ENCODE data around the gene SC5D. TPM values are rescaled to one million over a fixed set of nuclear protein-coding genes. Genes with fewer than 3 reads are reported as not detected.

SC5D gene
- total RNA-seq, 5 donors from 2014 or later (not counting 1 experiment from before 2014, with no cell fraction given): 19.1 to 51.3 (median 25.6) TPM

DNA sequence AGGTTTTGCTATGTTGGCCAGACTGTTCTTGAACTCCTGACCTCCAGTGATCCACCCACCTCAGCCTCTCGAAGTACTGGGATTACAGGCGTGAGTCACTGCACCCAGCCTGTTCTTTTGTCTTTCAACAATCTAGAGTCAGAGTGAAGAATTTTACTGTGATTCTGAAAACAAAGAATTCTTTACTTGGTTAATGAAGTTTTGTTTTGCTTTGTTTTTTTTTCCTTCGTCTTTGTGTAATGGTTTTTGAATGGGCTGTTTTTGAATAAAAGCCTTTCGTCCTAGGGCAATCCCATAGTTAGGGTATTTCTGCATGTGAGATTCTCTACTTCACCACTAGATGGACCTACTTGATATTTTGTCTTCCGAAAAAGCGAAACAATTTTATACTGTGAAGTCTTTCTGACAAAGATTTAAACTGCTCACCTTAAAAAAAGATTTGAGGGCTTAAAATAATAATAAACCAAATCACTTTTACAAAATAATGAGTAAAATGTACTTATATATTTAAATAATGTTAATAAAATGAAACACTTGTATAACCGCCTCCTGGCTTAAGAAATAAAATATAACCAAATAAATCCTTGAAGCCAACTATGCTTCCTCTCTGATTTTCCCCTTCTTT lies 43.4 kb upstream of the SC5D start:
- ChIA-PET POLR2A (no interaction called here), CTCF (interaction anchor here in 1 of 2 donors (0.9 kb wide), 1 partner anchor 43 kb away, joined by 3 read pairs; the partner anchor contains the start of gene SC5D)
- Histone ChIP-seq H3K36me3 (ENCODE audit: control insufficient read depth in 2 of 2, extremely low read depth in 1 of 2, insufficient read depth in 1 of 2, low read length in 1 of 2) (no peaks in the 10 kb centered on the region), H3K4me3 (ENCODE audit: control insufficient read depth in 1 of 2, extremely low read depth in 1 of 2, low read length in 1 of 2) (no peak overlapping the region), H3K27me3 (replicated peaks in 1 of 2; ENCODE audit: control insufficient read depth in 2 of 2, extremely low read depth in 1 of 2, insufficient read depth in 2 of 2, low read length in 1 of 2) (no peaks in the 10 kb centered on the region), H3K27ac (ENCODE audit: low read length) (no peak overlapping the region), H3K4me1 (ENCODE audit: control insufficient read depth in 1 of 2, extremely low read depth in 1 of 2, insufficient read depth in 2 of 2, low read length in 2 of 2) (no peaks in the 10 kb centered on the region), H3K9me3 (no peaks in the 10 kb centered on the region)
- DNase-seq (peak in 2 of 35 experiments; percentile 4 to 60), ATAC-seq (replicated peaks in 1 of 4) (peak; percentile 40 to 74 (median 66))
- Mint-ChIP-seq H3K36me3 (no peaks in the 10 kb centered on the region), H3K9me3 (peaks cover 0 to 2% (median 0%) of the 10 kb centered on the region in 3 donors), H3K27me3 (no peaks in the 10 kb centered on the region), H3K4me3 (no peak overlapping the region), H3K4me1 (peaks cover 2 to 5% (median 3%) of the 10 kb centered on the region in 3 donors), H3K27ac (no peak overlapping the region)
- WGBS (ENCODE audit: insufficient coverage): no CpG with 5 or more reads among the region's 7 CpGs

GRCh38 chr11:121250843-121251242 lies 41.7 kb upstream of the SC5D start:
- H3K27me3 ChIP-seq (replicated peaks in 1 of 2; ENCODE audit: control insufficient read depth in 2 of 2, extremely low read depth in 1 of 2, insufficient read depth in 2 of 2, low read length in 1 of 2): no peaks in the 10 kb centered on the region
- Mint-ChIP-seq H3K27ac (no peak overlapping the region), H3K9me3 (peaks cover 2 to 7% (median 3%) of the 10 kb centered on the region in 3 donors), H3K36me3 (no peaks in the 10 kb centered on the region), H3K27me3 (no peaks in the 10 kb centered on the region), H3K4me1 (peaks cover 2 to 5% (median 3%) of the 10 kb centered on the region in 3 donors), H3K4me3 (no peak overlapping the region)
- no peaks in the 10 kb centered on the region for H3K36me3 ChIP-seq (ENCODE audit: control insufficient read depth in 2 of 2, extremely low read depth in 1 of 2, insufficient read depth in 1 of 2, low read length in 1 of 2)
- 93% methylated on average over 3 of the region's 4 CpGs for WGBS (ENCODE audit: insufficient coverage)
- H3K4me3 ChIP-seq (ENCODE audit: control insufficient read depth in 1 of 2, extremely low read depth in 1 of 2, low read length in 1 of 2): no peak overlapping the region
- DNase-seq: no peak
- no peak overlapping the region for H3K27ac ChIP-seq (ENCODE audit: low read length)
- no peaks in the 10 kb centered on the region for H3K4me1 ChIP-seq (ENCODE audit: control insufficient read depth in 1 of 2, extremely low read depth in 1 of 2, insufficient read depth in 2 of 2, low read length in 2 of 2)
- no peak for ATAC-seq (replicated peaks in 1 of 4)
- H3K9me3 ChIP-seq: no peaks in the 10 kb centered on the region
- ChIA-PET CTCF (interaction anchor here (0.7 to 1.5 kb wide), 3 partner anchors 41 to 341 kb away, joined by 3 to 4 read pairs (median 3); partner anchors contain the start of gene SC5D (in 1 of the 2)), POLR2A (interaction anchor here in 1 of 2 donors (0.7 kb wide), 1 partner anchor 178 kb away, joined by 5 read pairs; no protein-coding TSS in a partner anchor)

- Mint-ChIP-seq H3K36me3 (no peaks in the 10 kb centered on the region), H3K4me1 (peaks cover 2 to 4% (median 3%) of the 10 kb centered on the region in 3 donors), H3K27me3 (no peaks in the 10 kb centered on the region), H3K27ac (no peak overlapping the region), H3K9me3 (peaks cover 2 to 7% (median 3%) of the 10 kb centered on the region in 3 donors), H3K4me3 (no peak overlapping the region)
- Histone ChIP-seq H3K4me1 (ENCODE audit: control insufficient read depth in 1 of 2, extremely low read depth in 1 of 2, insufficient read depth in 2 of 2, low read length in 2 of 2) (no peaks in the 10 kb centered on the region), H3K9me3 (no peaks in the 10 kb centered on the region), H3K36me3 (ENCODE audit: control insufficient read depth in 2 of 2, extremely low read depth in 1 of 2, insufficient read depth in 1 of 2, low read length in 1 of 2) (no peaks in the 10 kb centered on the region), H3K27me3 (replicated peaks in 1 of 2; ENCODE audit: control insufficient read depth in 2 of 2, extremely low read depth in 1 of 2, insufficient read depth in 2 of 2, low read length in 1 of 2) (no peaks in the 10 kb centered on the region), H3K27ac (ENCODE audit: low read length) (no peak overlapping the region), H3K4me3 (ENCODE audit: control insufficient read depth in 1 of 2, extremely low read depth in 1 of 2, low read length in 1 of 2) (no peak overlapping the region)
- POLR2A ChIA-PET: interaction anchor here in 1 of 2 donors (0.6 kb wide), 1 partner anchor 25 kb away, joined by 3 read pairs; no protein-coding TSS in a partner anchor
- no peak for ATAC-seq (replicated peaks in 1 of 4)
- no peak for DNase-seq
- CTCF ChIA-PET: interaction anchor here in 1 of 2 donors (0.7 kb wide), 1 partner anchor 9 kb away, joined by 4 read pairs; no protein-coding TSS in a partner anchor
Measured at GRCh38 chr11:121253951-121254350, 38.6 kb upstream of the SC5D start.

GRCh38 chr11:121254756-121255155 lies 37.8 kb upstream of the SC5D start:
- no peak overlapping the region for H3K27ac ChIP-seq (ENCODE audit: low read length)
- Mint-ChIP-seq H3K36me3 (no peaks in the 10 kb centered on the region), H3K4me3 (no peak overlapping the region), H3K27me3 (no peaks in the 10 kb centered on the region), H3K27ac (no peak overlapping the region), H3K4me1 (no peaks in the 10 kb centered on the region), H3K9me3 (peaks cover 2 to 7% (median 3%) of the 10 kb centered on the region in 3 donors)
- H3K9me3 ChIP-seq: no peaks in the 10 kb centered on the region
- H3K27me3 ChIP-seq (replicated peaks in 1 of 2; ENCODE audit: control insufficient read depth in 2 of 2, extremely low read depth in 1 of 2, insufficient read depth in 2 of 2, low read length in 1 of 2): no peaks in the 10 kb centered on the region
- H3K4me1 ChIP-seq (ENCODE audit: control insufficient read depth in 1 of 2, extremely low read depth in 1 of 2, insufficient read depth in 2 of 2, low read length in 2 of 2): no peaks in the 10 kb centered on the region
- ATAC-seq (replicated peaks in 1 of 4) (no peak), DNase-seq (no peak)
- POLR2A ChIA-PET: no interaction called here
- CTCF ChIA-PET: no interaction called here
- no peaks in the 10 kb centered on the region for H3K36me3 ChIP-seq (ENCODE audit: control insufficient read depth in 2 of 2, extremely low read depth in 1 of 2, insufficient read depth in 1 of 2, low read length in 1 of 2)
- no peak overlapping the region for H3K4me3 ChIP-seq (ENCODE audit: control insufficient read depth in 1 of 2, extremely low read depth in 1 of 2, low read length in 1 of 2)

GRCh38 chr11:121255473-121256125 lies 37.0 kb upstream of the SC5D start:
- H3K4me1 ChIP-seq (ENCODE audit: control insufficient read depth in 1 of 2, extremely low read depth in 1 of 2, insufficient read depth in 2 of 2, low read length in 2 of 2): no peaks in the 10 kb centered on the region
- no peaks in the 10 kb centered on the region for H3K9me3 ChIP-seq
- DNase-seq (no peak), ATAC-seq (replicated peaks in 1 of 4) (no peak)
- no peaks in the 10 kb centered on the region for H3K27me3 ChIP-seq (replicated peaks in 1 of 2; ENCODE audit: control insufficient read depth in 2 of 2, extremely low read depth in 1 of 2, insufficient read depth in 2 of 2, low read length in 1 of 2)
- Mint-ChIP-seq H3K27me3 (no peaks in the 10 kb centered on the region), H3K4me1 (no peaks in the 10 kb centered on the region), H3K27ac (no peak overlapping the region), H3K9me3 (peaks cover 2 to 7% (median 3%) of the 10 kb centered on the region in 3 donors), H3K4me3 (no peak overlapping the region), H3K36me3 (no peaks in the 10 kb centered on the region)
- no peak overlapping the region for H3K27ac ChIP-seq (ENCODE audit: low read length)
- no peaks in the 10 kb centered on the region for H3K36me3 ChIP-seq (ENCODE audit: control insufficient read depth in 2 of 2, extremely low read depth in 1 of 2, insufficient read depth in 1 of 2, low read length in 1 of 2)
- ChIA-PET CTCF (no interaction called here), POLR2A (interaction anchor here in 1 of 2 donors (0.7 kb wide), 1 partner anchor 12 kb away, joined by 5 read pairs; no protein-coding TSS in a partner anchor)
- H3K4me3 ChIP-seq (ENCODE audit: control insufficient read depth in 1 of 2, extremely low read depth in 1 of 2, low read length in 1 of 2): no peak overlapping the region
- WGBS (ENCODE audit: insufficient coverage): no CpG with 5 or more reads among the region's 2 CpGs

DNA sequence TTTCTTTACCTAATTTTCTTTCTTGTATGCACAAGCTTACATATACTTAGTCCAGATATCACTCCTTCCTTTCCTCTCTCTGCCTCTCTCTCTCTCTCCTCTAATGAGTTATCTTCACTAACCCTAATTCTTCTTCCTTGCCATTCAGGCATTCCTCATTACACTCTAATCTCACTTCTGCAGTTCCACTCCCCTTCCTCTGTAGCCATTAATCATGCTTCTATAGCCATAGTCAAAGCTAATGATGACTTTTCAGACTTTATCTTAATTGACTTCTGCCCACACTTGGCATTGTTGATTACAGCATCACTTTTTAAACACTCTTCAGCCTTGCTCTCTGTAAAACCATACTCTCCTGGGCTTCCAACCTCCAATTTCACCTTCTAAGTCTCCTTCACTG lies 35.3 kb upstream of the SC5D start:
- peaks cover 0 to 5% of the 10 kb centered on the region in 2 donors for H3K27me3 Mint-ChIP-seq
- peaks cover 2 to 7% (median 3%) of the 10 kb centered on the region in 3 donors for H3K9me3 Mint-ChIP-seq
- no peaks in the 10 kb centered on the region for H3K9me3 ChIP-seq
- H3K36me3 ChIP-seq (ENCODE audit: control insufficient read depth in 2 of 2, extremely low read depth in 1 of 2, insufficient read depth in 1 of 2, low read length in 1 of 2): no peaks in the 10 kb centered on the region
- ATAC-seq (replicated peaks in 1 of 4): no peak
- H3K4me1 Mint-ChIP-seq: no peaks in the 10 kb centered on the region
- H3K27ac Mint-ChIP-seq: no peak overlapping the region
- DNase-seq: no peak
- no peaks in the 10 kb centered on the region for H3K36me3 Mint-ChIP-seq
- H3K27ac ChIP-seq (ENCODE audit: low read length): no peak overlapping the region
- ChIA-PET POLR2A (interaction anchor here in 1 of 2 donors (0.6 to 0.7 kb wide), 2 partner anchors 64 to 350 kb away, joined by 3 read pairs; no protein-coding TSS in a partner anchor), CTCF (interaction anchor here (0.6 to 1.5 kb wide), 2 partner anchors 8 to 493 kb away, joined by 3 to 4 read pairs; no protein-coding TSS in a partner anchor)
- H3K27me3 ChIP-seq (replicated peaks in 1 of 2; ENCODE audit: control insufficient read depth in 2 of 2, extremely low read depth in 1 of 2, insufficient read depth in 2 of 2, low read length in 1 of 2): no peaks in the 10 kb centered on the region
- H3K4me1 ChIP-seq (ENCODE audit: control insufficient read depth in 1 of 2, extremely low read depth in 1 of 2, insufficient read depth in 2 of 2, low read length in 2 of 2): no peaks in the 10 kb centered on the region
- H3K4me3 Mint-ChIP-seq: no peak overlapping the region
- no peak overlapping the region for H3K4me3 ChIP-seq (ENCODE audit: control insufficient read depth in 1 of 2, extremely low read depth in 1 of 2, low read length in 1 of 2)

Measured in T-cell (primary cell).